Amygdala (tissue), 56 donors: ENCODE results near the gene CYB5D1.

ENCODE experiments used
- DNase-seq, 56 donors: peaks; one replicate each; lab custom pipeline; 2025; lab: John Stamatoyannopoulos, UW

Gene CYB5D1

DNA sequence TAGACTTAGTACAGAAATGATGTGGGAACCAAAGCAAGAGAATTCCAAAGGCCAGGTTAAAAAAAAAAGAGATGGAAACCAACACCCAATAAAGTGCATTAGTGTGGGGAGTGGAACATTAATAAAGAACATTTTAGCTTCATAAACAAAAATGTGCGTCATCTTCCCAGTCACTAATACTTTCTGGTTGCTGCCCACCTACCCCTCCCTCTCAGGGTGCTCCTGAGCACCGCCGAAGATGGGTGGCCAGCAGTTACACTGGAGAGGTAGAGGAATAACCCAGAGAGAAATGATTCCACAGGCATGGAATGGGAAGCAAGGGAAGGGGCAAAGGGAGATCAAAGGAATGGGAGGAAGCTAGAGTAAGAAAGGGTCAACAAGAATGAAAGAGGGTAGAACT, 24.8 kb downstream of the CYB5D1 start:
- DNase-seq = no peak

DNA sequence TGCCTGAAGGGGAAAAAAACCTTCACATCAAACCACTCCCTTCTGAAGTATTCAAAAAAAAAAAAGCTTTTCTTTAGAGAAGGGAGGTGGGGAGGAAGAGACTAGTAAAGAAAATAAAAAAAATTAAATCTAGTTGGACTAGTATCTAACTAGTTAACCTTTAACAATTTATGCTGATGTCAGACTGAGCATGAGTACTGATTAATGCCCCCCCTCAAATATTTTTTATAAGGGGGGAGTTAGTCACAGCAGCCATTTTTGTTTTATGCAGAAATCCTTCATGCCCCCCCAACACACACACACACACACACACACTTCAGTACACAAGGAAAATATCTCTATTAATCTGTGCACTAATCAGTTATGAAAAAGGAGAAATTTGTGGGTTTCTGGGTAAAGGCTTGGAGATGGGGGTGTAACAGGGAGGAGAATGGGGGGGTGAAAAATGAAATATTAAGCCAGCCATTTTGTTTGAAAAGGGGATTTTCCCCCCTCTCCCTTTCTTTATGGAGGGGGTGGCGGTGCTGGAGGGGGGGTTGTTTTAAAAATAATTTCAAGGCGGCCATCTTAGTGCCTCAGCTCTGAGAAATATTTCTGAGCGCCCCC, 26.1 kb downstream of the CYB5D1 start:
- DNase-seq = no peak

DNA sequence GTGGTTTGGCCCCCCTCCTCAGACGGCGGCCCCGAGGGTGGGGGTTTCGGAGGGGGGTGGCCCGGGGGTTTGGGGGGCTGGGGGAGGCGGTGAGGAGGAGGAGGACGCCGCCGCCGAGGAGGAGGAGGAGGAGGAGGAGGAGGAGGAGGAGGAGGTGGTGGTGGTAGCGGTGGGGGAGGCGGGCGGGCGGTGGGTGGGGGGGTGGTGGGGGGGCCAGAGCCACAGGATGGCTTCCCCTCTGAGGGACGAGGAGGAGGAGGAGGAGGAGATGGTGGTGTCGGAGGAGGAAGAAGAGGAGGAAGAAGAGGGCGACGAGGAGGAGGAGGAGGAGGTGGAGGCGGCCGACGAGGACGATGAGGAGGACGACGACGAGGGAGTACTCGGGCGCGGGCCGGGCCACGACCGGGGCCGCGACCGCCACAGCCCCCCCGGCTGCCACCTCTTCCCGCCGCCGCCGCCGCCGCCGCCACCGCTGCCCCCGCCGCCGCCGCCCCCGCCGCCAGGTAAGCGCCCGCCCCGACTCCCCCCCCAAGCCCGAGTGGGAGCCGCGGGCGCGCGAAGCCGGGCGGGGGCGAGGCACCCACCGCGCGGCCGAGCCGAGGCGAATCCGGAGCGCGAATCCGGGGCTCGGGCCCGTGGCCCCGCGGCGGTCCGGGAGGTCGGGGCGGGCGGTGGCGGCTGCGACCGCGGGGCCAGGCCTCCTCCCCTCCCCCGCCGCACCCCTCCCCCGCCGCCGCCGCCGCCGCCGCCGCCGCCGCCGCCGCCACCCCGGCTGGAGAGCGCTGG, 27.0 kb downstream of the CYB5D1 start:
- no peak for DNase-seq

DNA sequence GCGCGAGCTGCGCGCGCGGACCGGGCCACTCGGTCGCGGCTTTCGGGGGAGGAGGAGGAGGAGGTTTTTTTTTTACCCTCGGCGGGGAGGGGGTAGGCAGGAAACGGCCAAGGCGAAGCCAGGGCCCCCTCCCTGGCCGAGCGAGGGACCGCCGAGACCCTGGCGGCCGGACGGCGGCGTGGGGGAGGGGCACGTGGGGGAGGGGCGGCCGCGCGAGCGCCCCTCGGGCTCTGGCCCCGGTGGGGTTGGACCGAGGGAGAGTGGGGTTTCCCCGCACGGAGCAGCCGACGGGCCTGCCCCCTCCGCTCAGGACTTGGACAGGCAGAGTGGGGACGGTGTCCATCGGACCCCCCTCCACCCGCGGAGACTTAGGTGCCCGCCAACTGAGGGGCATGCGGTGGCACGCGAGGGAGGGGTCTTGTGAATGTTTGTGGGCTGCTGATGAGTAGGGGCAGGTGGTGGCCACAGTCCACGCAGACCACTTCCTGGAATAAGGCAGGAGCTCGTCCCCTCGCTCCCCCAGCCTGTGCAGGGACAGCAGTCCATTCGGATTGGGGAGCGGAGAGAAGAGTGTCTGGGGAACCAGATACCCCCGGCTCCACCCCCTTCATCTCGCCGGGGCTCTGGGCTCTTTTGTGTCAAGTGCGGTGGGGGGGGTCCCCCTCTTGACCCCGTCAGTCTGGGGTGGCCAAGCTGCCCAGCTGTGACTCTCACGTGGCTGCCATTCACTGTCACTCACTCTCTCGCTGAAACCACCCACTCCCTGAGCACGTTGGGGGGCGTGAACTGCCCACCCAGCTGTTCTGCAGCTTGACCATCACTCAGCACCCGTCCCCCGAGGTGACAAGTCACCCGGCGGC, 27.8 kb downstream of the CYB5D1 start:
- peak in 8 of 56 donors; percentile 11 to 62 (median 28) for DNase-seq

- peak in 3 of 56 donors; percentile 10 to 31 (median 28) for DNase-seq
Observed at GRCh38 chr17:7886227-7887037, 28.6 kb downstream of the CYB5D1 start.

DNA sequence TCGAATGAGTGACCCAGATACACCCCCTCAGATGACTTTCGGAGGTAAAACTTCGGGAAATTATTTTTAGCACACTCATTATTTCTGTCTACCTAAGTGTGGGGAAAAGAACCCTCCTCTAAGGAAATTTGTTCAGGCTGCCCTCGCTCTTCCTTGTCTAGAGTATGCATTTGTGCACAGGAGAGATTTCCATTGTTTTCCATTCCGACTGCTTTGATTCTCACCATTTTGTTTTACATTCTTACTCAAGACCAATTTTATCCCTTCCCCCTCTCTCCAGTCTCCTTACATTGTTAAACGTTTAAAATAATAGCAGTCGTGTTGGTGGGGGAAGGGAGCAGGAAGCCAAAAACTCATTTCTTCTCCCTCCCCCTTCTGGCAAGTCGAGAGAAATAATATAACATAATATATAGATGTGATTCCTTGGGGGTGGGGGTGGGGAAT, 29.3 kb downstream of the CYB5D1 start:
- DNase-seq = no peak

DNA sequence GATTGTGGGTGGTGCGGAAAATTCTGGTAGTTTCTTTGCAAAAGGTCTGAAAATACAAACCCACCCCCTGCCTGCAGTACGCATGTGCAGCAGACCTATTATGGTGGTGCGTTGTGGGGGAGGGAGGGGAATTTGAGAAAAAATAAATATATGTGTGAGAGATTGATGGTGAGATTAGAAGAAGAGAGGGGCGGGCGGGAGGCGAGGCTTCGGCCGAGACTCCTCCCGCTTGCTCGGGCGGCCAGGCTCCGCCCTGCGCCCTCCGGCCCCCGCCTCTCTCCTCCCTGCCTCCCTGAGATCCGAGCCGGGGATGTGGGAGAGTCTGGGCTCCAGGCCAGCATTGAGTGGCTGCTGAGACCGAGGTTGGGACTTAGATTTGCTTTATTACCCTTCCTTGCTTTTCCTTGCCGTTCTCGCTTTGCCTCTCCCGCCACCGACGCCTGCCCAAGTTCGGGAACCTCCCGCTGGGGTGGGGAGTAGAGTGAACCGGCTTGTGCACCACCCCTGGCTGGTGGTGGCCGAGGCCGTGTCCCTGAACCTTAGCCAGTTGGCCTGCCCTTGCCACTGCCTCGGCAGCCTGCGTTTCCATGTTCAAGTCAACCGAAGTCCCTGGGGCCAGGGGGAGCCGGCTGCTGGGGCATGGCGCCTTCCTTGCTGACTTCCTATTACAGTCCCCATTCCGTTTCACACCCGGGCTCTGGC, 29.8 kb downstream of the CYB5D1 start:
- peak in 55 of 56 donors; percentile 30 to 91 (median 81) for DNase-seq

GRCh38 chr17:7888184-7888920, 30.5 kb downstream of the CYB5D1 start, which contains the start of gene CHD3:
CHD3 (plus strand) TSS chr17:7888789; CDS start chr17:7889001, 212 bp downstream.
- DNase-seq = peak in 3 of 56 donors; percentile 18 to 31 (median 22)

DNA sequence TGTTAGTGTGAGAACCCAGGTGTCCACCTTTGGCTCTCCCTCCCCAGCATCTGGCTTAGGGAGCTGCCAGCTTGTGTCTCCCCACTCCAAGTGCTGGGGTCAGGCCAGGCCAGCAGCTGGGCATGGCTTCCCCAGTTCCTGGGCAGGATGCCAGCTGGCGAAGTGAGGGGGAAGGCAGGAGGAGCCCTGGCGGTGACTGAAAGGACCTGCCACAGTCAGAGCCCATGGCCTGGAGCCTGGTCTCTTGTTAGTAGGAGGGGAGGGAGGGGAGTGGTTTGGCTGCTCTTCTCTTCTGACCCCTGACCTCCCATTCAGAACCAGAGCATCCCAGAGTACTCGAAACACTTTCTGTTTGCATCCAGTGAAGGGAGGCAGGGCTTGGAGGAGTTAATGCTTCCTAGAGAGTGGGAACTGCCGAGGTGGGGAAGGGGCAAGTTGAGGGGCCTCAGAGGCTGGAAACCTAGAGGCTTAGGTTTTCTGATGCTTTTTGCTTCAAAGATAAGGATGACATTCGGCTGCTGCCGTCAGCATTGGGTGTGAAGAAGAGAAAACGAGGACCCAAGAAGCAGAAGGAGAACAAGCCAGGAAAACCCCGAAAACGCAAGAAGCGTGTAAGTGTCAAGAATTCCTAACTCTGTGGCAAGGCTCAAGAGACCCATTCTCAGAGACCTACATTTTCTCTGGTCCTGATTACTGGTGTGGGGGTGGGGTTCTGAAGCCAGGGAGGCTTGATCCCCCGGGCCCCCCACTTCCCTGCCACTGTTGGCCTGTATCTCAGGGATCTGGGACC, 31.6 kb downstream of the CYB5D1 start:
- DNase-seq = peak; percentile 53 to 97 (median 94)

DNA sequence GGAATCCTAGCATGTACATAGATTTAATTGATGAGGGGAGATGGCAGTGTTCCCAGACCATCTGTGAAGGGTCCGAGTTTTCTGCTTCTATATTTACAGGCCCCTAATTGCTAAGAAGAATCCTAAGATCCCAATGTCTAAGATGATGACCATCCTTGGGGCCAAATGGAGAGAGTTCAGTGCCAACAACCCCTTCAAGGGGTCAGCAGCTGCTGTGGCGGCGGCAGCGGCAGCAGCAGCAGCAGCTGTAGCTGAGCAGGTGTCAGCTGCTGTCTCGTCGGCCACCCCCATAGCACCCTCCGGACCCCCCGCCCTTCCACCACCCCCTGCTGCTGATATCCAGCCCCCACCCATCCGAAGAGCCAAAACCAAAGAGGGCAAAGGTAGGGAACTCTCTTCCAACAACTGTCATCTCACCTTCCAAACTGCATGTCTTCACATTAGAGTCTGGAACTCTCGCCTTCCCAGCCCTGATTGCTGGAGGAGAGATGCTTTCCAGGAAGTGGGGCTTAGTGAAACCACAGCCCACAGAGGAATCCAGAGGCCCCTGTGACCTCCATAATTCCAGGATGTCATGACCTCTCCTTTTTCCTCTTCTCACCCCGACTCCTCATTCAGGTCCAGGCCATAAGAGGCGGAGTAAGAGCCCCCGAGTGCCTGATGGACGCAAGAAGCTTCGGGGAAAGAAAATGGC, 35.5 kb downstream of the CYB5D1 start:
- no peak for DNase-seq

DNA sequence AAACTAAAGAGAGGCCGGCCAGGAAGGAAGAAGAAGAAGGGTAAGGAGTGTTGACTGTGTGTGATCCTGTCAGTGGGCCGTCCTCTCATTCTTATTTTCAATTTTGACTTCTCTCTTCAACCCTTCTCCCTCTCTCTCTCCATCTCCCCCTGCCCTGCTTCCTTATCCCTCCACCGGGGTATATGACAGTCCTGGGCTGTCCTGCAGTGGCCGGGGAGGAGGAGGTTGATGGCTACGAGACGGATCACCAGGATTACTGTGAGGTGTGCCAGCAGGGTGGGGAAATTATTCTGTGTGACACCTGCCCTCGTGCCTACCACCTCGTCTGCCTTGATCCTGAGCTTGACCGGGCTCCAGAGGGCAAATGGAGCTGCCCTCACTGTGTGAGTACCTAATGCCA, 36.4 kb downstream of the CYB5D1 start:
- no peak for DNase-seq

- no peak for DNase-seq
Observed at GRCh38 chr17:7894866-7895265, 37.1 kb downstream of the CYB5D1 start.

DNA sequence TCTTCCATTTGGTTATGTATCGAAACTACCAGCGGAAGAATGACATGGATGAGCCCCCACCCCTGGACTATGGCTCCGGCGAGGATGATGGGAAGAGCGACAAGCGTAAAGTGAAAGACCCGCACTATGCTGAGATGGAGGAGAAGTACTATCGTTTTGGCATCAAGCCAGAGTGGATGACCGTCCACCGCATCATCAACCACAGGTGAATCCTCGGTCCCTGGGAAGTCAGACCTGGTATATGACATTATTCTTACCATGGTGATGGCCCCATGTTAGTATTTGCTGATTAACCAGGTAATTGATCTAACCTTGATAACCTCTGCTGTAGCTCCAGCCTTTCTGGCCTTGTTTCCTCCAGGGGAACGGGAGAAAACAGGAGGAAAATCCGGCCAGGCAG, 39.3 kb downstream of the CYB5D1 start:
- no peak for DNase-seq

- peak in 16 of 56 donors; percentile 0 to 54 (median 24) for DNase-seq
Observed at GRCh38 chr17:7897773-7898172, 40.0 kb downstream of the CYB5D1 start.

DNA sequence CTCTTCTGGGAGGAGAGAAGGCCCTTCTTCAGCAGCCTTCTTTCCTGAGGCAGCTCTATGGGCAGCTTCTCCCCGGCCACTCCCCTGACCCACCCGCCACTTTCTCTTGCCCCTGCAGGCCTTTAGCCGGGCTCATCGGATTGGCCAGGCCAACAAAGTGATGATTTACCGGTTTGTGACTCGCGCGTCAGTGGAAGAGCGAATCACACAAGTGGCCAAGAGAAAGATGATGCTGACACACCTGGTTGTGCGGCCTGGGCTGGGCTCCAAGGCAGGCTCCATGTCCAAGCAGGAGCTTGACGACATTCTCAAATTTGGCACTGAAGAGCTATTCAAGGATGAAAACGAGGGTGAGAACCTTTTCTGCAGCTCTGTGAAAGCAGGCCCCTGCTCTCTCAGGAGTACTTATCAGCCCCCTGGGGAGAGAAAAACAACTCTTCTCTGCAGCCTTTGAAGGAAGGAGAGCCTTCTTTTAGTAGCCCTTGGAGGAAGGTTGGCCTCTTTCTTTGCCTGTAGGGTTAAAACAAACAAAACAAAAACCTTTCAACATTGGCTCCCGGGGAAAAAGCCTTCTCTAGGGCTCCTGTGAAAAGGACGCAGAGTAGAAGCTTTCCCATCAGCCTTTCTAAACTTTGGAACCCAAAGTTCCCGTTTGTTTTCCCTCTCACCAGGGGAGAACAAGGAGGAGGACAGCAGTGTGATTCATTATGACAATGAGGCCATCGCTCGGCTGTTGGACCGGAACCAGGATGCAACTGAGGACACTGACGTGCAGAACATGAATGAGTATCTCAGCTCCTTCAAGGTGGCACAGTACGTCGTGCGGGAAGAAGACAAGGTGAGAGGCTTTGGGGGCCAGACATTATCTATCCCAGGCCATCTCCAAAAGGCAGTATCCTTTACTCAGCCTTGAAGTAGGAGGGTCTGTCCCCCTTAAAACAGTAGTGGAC, 45.6 kb downstream of the CYB5D1 start:
- DNase-seq = no peak

DNA sequence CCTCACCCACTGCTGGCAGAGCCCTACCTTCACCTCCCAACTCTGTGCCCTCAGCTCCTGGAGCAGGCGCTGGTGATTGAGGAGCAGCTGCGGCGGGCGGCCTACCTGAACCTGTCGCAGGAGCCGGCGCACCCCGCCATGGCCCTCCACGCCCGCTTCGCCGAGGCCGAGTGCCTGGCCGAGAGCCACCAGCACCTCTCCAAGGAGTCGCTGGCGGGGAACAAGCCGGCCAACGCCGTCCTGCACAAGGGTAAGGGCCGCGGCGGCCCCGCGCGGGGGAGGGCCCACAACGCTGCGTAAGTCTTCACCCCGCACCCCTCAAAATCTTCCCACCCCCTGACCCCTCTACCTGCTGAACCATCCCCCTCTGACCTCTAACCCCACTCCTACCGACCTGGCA, 51.3 kb downstream of the CYB5D1 start:
- no peak for DNase-seq
